GM11168 (cell line): ENCODE results near the gene CELSR3.

Experiments used
- in situ Hi-C: fragments of 300-500 bp; cut with MboI; formaldehyde crosslinking; loops from one replicate; pipeline ENCODE4 v1.12.0; 2022; ENCODE audit warnings: low sequenced_read_pairs; ENCODE audit not compliant: unreplicated experiment

CELSR3 gene

DNA sequence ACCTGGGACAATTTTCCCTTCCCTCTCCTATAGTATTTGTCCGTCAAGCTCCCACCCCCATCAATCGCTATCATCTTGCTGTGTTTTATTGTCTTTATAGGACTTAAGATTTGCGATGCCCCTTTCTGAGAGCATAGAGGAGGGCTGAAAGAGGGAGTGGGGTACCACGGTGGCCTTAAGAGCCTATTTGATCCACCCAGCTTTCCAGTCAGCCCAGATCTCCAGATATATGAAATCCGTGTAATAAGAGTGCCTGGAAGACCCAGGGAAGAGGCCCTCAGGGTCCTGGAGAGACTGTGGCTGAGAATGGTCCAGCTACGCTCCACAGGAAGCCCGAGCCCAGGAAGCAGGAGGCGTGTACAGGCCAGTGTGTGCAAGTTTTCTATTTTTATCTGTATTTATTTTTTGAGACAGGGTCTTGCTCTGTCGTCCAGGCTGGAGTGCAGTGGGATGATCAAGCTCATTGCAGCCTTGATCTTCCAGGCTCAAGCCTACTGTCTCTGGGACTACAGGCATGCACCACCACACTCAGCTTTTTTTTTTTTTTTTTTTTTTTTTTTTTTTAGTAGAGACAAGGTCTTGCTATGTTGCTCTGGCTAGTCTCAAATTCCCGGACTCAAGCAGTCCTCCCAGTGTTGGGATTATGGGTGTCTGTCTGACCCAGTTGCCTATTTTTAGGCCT is 24.0 kb upstream of the CELSR3 start:
- in situ Hi-C loops: no loop called here

DNA sequence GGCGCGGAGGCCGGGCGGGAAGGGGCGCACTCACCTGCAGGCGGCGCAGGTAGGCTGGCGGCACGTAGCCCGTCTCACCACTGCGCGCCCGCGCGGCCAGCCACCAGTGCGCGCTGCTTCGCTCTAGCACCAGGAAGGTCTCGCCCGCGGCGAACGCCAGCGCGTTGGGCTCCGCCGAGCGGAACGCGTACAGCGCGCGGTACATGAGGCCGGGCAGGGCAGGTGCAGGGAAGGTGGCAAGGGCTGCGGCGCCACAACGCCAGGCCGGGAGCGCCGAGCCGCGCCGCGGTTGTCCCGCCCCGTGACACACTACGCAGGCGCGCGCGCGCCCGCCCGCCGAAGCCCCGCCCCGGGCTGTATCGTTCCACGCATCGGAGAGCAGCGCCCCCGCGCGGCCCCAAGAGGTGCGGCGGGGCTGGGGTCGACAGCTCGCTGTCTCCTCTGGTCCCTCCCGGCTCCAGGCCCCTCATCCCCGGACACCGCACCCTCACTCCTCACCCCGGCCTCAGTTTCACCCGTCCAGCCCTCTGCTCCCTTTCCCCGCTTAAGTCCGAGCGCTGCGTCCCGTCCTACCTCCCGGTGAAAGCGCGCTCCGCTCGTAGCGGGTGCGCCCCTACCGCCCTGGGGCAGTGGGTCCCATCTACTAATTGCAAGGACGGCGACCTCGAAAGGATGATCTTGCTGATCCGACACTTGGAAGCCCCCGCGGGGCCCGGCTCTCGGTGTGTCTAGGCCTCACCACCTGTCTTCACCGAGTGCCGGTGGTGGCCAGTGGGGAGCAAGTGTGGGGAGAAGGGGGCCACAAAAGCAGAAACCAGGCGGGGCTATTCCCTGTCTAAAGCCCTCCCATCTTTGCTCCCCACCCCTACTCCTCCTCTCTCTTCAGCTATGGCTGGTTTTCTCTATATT is 23.2 kb upstream of the CELSR3 start, which contains the start of gene NCKIPSD:
Gene NCKIPSD (minus strand): TSS at position 313 of the 909 bp plus-strand sequence. CDS start 108 bp downstream, at position 205.
- in situ Hi-C loops: no loop called here

DNA sequence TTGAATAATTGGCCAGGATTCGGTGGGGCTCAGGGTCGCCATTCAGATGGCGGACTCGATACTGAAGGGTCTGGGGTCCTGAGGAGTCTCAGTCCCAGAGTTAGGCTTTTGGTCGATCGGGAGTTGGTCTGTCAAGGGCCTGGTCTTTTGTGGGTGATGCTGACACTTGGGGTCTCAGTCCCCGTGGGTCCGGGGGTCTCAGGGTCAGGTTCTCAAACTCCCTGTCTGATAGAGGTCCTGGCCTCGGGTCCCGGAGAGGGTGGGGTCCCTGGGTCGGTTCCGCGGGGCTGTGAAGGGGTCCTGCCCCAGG is 22.6 kb upstream of the CELSR3 start:
- in situ Hi-C loops: no loop called here

DNA sequence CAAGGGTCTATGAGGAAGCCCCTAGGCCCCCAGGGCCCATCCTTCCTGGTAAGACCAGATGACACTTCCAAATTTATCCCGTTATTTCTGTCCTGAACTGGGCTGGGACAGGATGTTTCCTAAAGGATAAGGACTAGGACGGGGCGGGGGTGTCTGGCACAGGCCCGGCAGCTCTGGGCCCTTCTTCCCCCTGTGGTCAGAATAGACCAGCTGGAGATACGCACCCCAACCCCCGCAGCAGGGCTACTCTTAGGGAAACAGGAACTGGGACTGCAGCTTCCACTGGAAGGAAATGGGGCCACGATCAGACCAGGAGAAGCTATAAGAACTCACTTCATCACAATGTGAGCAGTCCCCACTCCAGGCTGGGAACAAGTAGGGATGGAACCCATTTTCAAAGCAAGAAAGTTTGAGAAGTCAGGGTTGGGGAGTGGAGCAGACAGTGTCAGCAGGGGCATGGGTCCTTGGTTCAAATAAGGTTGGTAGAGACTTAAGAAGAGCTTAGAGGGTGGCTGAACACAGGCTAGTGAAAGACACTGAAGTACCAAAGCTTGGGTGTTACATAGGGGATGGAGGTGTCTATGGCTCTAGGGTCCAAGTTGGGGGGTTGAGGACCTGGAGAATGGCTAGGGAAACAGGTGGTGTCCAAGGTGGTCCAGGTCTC is 21.9 kb upstream of the CELSR3 start:
- in situ Hi-C loops: no loop called here

DNA sequence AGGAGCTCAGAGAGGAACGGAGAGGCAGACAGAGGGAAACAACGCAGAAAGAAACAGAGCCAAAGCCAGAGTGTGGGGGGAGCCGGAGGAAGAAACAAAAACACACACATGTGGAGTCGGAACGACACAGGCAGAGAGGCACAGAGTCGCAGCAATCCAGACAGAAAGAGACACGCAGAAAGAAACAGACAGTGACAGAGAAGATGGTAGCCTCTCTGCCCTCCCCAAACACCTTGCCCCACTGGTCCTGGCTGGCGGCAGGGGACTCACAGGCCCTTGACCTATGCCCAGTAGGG is 21.3 kb upstream of the CELSR3 start:
- in situ Hi-C loops: no loop called here

DNA sequence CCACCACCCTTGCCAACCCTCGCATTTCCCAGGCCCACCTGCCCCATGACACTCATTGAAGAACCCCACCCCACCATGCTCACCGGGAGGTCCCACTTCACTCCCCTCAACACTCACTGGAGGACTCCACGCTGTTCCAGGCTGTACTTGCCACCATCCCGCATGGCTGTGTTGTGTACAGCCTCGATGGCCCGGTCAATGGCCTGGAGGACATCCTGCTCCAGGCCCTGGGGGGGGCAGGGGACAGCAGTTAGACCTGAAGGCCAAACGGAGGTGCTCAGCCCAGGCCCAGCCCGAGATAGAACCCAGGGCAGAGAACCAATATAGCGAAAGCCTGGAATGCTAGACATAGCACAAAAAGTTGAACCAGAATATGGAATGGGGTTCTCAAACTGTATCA is 20.1 kb upstream of the CELSR3 start:
- in situ Hi-C loops: no loop called here

DNA sequence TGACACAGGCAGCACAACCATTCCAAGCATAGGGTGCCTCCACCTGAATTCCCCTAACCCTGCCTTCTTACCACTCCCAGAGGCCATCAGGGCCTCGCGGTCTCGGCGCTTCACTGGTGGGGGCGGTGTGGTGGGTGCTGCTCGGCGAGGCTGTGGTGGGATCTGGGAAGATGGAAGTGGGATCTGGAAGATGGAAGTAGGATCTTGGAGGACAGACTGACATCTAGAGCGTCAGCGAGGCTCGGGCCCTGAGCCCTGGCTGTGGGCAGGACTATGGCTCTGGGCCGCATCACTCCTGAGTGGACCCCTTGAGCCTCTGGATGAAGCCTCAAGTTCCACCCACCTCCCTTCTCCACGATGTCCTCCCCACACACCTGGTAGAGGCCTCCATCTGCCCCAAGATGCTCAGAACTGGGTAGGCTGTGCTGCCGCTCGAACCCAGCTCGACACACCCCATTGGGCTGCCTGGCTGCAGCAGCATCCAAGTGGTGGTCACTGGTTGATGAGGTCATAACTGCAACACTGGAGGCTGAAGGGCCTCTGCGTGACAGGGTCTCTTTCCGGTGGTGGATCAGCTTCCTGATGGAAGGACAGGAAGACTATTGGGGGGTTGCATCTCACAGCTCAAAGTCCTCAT is 19.4 kb upstream of the CELSR3 start:
- in situ Hi-C loops: no loop called here

DNA sequence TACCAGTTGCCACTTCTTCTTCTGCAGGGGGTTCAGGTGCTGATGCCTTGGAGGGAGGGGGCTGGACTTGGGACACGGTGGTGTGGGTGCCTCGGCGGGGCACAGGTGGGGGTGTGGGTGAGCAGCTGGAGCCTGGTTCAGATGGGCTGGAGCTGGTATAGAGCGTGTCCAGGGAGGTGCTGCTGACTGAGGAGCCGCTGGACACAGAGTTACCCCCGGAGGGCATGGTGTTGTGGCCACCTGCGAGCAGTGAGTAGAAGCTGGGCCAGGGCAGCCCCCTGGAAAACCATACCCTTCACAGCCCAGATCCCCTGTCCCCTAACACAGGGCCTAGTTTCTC is 18.8 kb upstream of the CELSR3 start:
- in situ Hi-C loops: no loop called here

DNA sequence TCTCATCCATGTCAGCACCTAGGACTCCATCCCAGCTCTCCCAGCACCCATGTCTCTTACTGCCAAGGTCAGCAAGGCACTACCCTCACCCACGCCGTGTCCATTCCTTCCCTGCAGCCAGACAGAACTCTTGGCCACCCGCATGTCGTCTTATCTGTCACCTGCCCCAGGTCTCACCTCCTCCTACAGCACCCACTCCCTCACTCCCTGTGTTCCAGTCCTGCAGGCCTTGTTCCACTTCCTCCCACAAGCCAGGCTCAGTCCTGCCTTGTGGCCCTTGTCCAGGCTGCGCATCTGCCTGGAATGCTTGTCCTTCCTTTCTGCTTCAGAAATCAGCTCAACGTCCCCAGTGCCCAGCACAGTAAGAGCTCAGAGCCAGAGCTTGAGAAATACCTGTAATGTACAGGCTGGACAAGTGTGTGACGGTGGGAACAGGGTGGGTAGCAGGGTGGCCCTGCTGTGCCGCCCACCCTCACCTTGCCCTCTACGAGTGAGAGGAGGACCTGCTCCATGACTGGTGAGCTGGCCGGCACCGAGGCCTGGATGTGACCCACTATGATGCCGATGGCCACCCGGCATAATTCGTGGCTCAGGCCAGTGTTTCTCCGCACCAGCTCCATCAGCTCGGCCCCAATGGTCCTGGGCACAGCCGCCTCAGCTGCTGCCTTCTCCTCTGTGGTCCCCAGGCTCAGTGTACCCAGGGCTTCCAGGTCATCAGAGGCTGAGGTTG is 18.3 kb upstream of the CELSR3 start:
- in situ Hi-C loops: no loop called here

DNA sequence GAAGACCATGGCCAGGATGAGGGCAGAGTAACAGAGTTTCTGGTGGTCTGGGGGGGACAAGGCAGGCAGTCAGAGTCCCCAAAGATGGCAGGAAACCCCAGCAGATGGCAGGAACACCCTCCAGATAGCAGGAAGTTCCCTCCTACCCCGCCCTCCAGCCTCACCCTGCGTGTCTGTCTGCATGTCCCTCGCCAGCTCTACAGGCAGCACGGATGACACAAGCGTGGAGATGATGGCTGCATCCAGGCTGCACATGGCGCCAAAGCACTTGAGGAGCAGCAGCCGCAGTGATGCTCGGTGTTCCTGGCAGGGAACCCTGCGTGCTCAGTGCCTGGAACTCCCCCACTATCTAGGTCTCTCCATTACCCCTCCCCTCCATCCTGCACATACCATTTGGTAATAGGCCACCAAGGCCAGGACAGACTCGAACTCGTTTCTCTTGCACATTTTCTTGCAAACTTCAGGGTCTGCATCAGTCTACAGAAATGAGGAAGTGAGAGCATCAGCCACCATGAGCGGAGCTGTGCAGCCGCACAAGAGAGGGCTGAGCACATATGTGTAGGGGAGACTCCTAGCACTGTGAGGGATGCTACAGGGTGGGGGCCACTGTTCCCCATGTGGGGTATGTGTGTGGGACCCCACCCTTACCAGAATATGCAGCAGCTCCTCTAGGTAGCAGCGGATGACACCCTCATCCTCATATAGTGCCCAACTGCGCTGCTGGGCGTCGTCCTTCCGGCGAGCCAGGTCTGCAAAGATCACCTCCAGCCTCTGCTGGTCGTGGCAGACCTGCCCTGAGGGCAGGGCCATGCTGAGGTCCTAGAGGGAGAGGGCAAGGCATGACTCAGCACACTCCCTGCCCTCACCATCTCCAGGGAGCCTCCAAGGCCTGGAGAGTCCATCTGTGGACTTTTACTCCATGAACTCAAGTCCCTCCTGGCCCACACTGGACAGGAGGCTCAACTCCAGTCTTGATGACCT is 17.0 kb upstream of the CELSR3 start:
- in situ Hi-C loops: no loop called here

DNA sequence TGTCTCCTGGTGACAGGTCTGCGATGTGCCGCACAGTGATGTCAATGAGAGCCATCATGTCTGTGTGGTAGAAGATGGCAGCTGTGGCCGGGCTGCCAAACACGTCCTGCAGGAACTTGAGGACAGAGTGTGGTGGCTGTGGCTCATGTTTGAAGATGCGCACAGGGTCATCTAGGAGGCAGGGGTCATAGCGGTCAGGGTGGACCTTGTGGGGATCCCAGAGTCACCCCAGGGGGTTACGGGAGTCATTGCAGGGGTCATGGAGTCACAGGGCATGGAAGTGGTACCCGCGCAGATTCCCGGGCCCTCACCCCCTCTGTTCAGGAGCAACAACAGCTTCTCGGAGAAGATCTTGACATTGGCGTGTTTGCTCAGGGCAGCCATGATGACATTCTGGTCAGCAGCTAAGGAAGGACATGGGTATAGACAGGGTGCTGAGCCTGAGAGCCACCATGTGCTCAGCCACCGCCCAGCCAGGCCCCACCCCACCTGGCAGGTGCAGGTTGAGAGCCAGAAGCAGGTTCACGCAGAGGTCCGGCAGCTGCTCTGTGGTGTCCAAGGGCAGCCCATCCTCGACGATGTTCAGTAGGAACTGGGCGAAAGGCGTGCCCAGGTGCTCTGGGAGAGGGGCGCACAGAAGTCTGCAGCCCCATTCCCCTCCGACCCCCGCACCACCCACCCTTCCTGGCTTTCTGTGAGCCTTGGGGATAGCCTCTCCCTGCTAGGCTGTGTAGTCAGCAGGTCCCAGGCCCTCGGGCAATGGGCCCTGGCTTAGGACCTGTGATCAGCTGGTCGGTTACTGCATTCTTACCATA is 16.1 kb upstream of the CELSR3 start:
- in situ Hi-C loops: no loop called here

DNA sequence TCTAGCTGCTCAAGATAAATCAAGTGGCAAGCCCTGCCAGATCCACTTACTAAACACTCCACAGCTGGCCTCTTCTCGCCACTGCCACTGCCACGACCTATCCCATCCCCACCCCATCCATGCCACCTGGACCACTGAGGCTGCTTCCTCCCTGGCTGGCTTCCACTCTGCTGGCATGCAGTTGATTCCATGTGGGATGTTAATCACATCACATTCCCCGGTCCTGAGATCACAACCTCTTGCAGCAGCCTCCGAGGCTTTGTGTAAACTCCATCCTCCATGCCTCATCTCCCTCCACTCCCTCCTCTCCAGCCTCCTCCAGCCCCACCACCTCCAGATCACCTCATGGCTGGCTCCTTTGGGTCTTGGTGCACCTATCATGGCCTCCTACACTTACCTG is 15.4 kb upstream of the CELSR3 start:
- in situ Hi-C loops: no loop called here

DNA sequence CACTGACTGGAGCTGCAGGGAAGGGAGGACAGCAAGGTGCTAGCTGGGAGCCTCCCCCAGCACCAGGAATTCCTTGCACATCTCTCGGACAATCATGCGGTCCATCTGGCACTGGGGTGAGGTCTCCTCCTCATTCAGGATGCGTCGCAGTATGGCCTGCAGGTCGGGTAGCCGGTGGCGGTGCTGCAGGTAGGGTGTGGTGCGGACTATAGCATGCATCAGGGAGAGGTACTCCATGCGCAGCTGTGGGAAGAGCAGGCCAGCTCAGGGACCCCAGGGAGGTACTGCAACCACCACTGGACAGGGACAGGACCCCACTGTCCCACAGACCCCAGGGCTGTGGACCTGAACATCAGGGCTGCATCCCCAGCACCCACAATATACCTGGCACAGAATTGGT is 11.8 kb upstream of the CELSR3 start:
- in situ Hi-C loops: no loop called here

DNA sequence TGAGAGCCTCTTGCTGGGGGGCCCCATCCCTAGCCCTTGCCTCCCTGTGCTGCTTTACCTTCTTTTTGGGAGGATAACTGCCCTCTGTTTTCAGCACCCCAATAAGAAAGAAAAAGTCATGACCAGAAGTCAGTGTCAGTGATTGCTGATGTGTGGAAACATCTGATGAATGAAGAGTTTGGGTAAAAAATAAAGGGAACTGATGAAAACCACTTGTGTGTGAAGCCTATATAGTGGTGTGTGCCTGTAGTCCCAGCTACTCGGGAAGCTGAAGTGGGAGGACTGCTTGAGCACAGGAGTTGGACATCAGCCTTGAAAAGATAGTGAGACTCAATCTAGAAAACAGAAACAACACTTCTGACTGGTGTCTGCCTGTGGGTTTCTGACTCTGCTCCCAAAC is 9.8 kb upstream of the CELSR3 start:
- in situ Hi-C loops: no loop called here

DNA sequence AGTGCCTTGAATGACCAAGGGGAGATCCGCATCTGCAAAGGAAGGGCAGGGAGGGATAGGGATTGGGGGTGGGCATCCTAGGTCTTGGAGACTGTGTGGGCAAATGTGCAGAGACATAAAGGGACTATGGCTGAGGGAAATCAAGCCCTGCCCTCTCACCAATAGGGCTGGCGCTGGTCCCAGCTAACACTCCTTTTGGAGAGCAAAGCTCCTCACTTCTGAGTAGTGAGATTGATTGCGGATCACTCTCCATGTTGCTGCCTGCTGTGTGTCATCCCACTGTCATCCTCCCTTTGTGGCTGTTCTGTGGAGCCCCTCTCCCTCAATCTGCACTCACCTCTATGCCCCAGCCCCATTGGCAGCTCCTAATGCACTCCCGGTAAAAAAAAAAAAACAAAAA is 2.2 kb upstream of the CELSR3 start:
- in situ Hi-C loops: no loop called here

DNA sequence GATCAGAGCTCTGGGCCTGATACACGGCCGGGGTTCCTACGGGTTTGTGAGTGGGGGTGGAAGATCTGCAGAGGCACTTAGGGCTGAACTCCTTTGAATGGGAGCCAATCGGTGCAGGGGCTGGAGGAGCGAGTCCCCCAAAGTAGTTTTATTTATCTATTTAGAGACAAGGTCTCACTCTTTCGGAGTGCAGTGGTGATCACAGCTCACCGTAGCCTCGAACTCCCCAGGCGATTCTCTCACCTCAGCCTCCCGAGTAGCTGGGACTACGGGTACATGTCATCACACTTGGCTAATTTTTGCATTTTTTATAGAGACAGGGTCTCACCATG is 1.6 kb upstream of the CELSR3 start:
- in situ Hi-C loops: no loop called here

DNA sequence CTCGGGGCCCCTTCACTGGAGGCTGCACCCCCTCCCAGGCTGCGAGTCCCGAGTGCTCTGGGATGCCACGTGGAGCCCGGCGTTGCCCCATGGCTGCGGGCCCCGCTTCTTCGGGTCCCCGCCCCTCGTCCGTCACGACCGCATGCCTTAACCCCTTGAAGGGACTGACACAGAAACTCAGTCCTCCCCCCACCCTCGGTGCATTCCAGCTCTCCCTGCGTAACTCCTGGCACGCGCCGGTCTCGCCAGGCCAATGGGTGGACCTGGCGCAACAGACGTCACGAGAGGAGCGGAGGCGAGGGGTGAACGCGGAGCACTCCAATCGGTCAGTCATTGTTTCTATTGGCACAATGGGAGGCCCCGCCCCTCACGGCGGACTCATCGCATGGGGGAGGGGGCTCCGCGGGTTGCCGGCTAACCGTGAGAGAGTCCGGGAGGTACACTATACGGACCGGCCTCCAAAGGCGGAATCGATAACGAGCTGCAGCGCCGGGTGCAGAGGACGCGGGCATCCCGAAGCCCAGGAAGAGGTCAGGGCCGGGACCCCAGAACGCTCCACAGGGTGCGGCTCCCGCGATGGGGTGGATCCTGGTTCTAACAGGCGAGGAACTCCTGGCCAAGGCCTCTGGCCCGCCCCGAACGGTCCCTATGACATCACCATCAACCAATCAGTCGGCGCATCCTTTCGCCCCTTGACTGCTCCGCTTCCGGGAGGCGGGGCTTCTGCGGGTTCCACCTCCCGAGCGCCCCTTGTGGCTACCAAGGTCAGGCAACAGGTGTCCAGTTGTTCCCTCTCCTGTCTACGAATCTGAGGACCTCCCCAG is 1.0 kb upstream of the CELSR3 start:
- in situ Hi-C loops: no loop called here
